Cardiac muscle cell (in vitro differentiated cells and primary cell): Measurements from ENCODE around the gene TNFRSF1A. TPM values are rescaled to one million over a fixed set of nuclear protein-coding genes. Genes with fewer than 3 reads are reported as not detected.

Source experiments
- DNase-seq, 2 donors: peaks; one replicate each; pipeline versions ENCODE4 v3.0.0 to v3.0.0-alpha.2; 2010 to 2017; ENCODE audit warnings: low read depth in 1 of 2, low spot score in 1 of 2
- H3K27ac ChIP-seq: fragments of 200-600 bp; sonication (generic); 2 replicates; pipeline ENCODE4 v1.5.1; 2016
- H3K27me3 ChIP-seq: fragments of 200-600 bp; sonication (generic); 2 replicates; pipeline ENCODE4 v1.6.0; 2016; ENCODE audit warnings: control low read depth
- H3K36me3 ChIP-seq: fragments of 200-600 bp; sonication (generic); 2 replicates; pipeline ENCODE4 v1.5.1; 2016; ENCODE audit warnings: control low read depth
- H3K4me1 ChIP-seq: fragments of 200-600 bp; sonication (generic); 2 replicates; pipeline ENCODE4 v1.8.1; 2017; ENCODE audit warnings: low read depth, mild to moderate bottlenecking, mixed run types
- H3K4me3 ChIP-seq: fragments of 200-600 bp; sonication (generic); 2 replicates; pipeline ENCODE4 v1.5.1; 2016; ENCODE audit warnings: mild to moderate bottlenecking
- H3K9me3 ChIP-seq: fragments of 200-600 bp; sonication (generic); 2 replicates; pipeline ENCODE4 v1.5.1; 2017; ENCODE audit warnings: low read depth, mild to moderate bottlenecking, control low read depth
- polyA plus RNA-seq: library from polyadenylated mRNA; unstranded; fragments of >200 nt; fragmentation: Nextera tagmentation; extraction: Ambion mirVana; gene quantifications from 2 replicates; pipeline ENCODE4 v1.2.1, GENCODE V29; 2016
- total RNA-seq: library from RNA; depleted of rRNA; stranded (reverse); fragments of >200 nt; gene quantifications from 2 replicates; pipeline ENCODE4 v1.2.3, GENCODE V29; 2016
- TF ChIP-seq, protein P1 (sequence below): IDR thresholded peaks from 2 replicates; pipeline ENCODE4 v1.5.1; 2012; ENCODE audit warnings: low read depth, mild to moderate bottlenecking, low read length

TNFRSF1A gene
- total and polyA plus RNA-seq, 2 experiments from 2014 or later: 33.3 to 42.3 TPM

- TF ChIP-seq, protein P1, sequence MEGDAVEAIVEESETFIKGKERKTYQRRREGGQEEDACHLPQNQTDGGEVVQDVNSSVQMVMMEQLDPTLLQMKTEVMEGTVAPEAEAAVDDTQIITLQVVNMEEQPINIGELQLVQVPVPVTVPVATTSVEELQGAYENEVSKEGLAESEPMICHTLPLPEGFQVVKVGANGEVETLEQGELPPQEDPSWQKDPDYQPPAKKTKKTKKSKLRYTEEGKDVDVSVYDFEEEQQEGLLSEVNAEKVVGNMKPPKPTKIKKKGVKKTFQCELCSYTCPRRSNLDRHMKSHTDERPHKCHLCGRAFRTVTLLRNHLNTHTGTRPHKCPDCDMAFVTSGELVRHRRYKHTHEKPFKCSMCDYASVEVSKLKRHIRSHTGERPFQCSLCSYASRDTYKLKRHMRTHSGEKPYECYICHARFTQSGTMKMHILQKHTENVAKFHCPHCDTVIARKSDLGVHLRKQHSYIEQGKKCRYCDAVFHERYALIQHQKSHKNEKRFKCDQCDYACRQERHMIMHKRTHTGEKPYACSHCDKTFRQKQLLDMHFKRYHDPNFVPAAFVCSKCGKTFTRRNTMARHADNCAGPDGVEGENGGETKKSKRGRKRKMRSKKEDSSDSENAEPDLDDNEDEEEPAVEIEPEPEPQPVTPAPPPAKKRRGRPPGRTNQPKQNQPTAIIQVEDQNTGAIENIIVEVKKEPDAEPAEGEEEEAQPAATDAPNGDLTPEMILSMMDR: no peak
- Histone ChIP-seq H3K4me3 (no peak overlapping the region), H3K36me3 (no peaks in the 10 kb centered on the region), H3K4me1 (no peaks in the 10 kb centered on the region), H3K27ac (no peak overlapping the region), H3K27me3 (peaks cover 4% of the 10 kb centered on the region), H3K9me3 (no peaks in the 10 kb centered on the region)
- no peak for DNase-seq
Observed at GRCh38 chr12:6306151-6306550, 35.7 kb downstream of the TNFRSF1A start.

DNA sequence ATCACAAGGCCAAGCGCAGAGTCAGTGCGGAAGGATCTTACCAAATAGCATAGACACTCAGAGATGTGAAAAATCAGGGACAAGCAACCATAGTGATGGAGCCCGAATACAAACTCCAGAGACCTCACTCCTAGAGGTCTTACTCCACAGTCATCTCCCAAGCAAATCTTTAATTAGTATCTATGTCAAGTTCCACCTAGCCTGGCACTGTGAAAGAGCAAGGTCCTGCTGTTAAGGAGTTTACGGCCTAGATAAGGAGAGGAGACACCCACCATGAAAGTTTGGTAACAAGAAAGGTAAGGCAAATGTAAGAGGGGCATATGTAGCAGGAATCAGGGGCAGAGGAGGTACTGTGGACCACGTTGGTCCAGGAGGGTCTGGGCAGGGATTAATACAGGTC lies 38.8 kb downstream of the TNFRSF1A start:
- Histone ChIP-seq H3K4me3 (no peak overlapping the region), H3K9me3 (no peaks in the 10 kb centered on the region), H3K27ac (no peak overlapping the region), H3K36me3 (no peaks in the 10 kb centered on the region), H3K27me3 (no peaks in the 10 kb centered on the region), H3K4me1 (no peaks in the 10 kb centered on the region)
- TF ChIP-seq, protein P1: no peak
- no peak for DNase-seq

DNA sequence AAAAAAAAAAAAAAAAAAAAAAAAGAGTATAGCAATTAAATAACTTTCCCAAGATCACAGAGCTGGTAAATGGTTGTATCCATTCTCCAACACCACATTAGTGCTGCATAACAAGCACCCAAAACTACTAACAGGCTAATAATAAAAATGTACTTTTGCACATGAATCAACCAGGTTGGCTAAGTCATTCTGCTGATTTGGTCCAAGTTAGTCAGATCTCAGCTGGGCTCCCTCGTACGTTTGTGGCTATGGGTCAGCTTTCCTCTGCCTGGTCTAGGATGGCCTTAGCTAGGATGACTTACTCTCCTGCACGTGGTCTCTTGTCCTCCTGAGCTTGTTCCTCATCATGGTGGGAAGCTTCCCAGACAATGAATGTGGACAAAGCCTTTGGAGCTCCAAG lies 39.3 kb downstream of the TNFRSF1A start:
- H3K4me1 ChIP-seq: no peaks in the 10 kb centered on the region
- TF ChIP-seq, protein P1: no peak
- H3K9me3 ChIP-seq: no peaks in the 10 kb centered on the region
- H3K4me3 ChIP-seq: no peak overlapping the region
- no peak overlapping the region for H3K27ac ChIP-seq
- no peaks in the 10 kb centered on the region for H3K27me3 ChIP-seq
- no peak for DNase-seq
- no peaks in the 10 kb centered on the region for H3K36me3 ChIP-seq

- Histone ChIP-seq H3K4me3 (no peak overlapping the region), H3K27me3 (no peaks in the 10 kb centered on the region), H3K36me3 (no peaks in the 10 kb centered on the region), H3K27ac (no peak overlapping the region), H3K4me1 (no peaks in the 10 kb centered on the region), H3K9me3 (no peaks in the 10 kb centered on the region)
- DNase-seq: no peak
- TF ChIP-seq, protein P1: no peak
Observed at GRCh38 chr12:6301721-6302120, 40.2 kb downstream of the TNFRSF1A start.

GRCh38 chr12:6297170-6297569 lies 44.7 kb downstream of the TNFRSF1A start:
- TF ChIP-seq, protein P1: no peak

More at GRCh38 chr12:6297170-6297569, 44.7 kb downstream of the TNFRSF1A start:
- Histone ChIP-seq H3K9me3 (no peaks in the 10 kb centered on the region), H3K4me3 (no peak overlapping the region), H3K36me3 (no peaks in the 10 kb centered on the region), H3K27me3 (no peaks in the 10 kb centered on the region), H3K4me1 (no peaks in the 10 kb centered on the region), H3K27ac (no peak overlapping the region)
- DNase-seq: no peak
